Measurements from ENCODE around the gene PDE1C. TPM values are rescaled to one million over a fixed set of nuclear protein-coding genes. Genes with fewer than 3 reads are reported as not detected.

PDE1C gene
- total and polyA plus RNA-seq, 2 donors (not counting 1 experiment from before 2014, with no cell fraction given), result 16.6 to 27.6 TPM

DNA sequence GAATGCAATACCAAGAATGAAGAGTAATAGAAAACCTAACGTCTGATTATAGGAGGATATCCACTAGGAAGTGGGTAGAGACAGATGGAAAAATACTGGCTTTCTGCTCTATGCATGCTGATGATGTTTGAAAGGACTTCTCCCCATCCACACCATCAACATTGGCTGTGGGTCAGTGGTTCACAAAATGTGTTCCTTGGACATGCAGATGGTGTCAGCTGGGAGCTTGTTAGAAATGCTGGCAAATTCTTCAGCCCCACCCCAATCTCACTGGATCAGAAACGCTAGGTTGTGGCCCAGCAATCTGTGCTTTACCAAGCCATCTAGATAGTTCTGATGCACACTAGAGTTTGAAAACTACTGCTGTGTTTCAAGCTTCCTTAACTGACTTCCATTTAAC, 219.1 kb downstream of the PDE1C start:
- TF ChIP-seq EZH2 (IDR thresholded peaks at IDR 0.05; ENCODE audit: low read length, missing control alignments), result no peak
- TF ChIP-seq, protein P1, sequence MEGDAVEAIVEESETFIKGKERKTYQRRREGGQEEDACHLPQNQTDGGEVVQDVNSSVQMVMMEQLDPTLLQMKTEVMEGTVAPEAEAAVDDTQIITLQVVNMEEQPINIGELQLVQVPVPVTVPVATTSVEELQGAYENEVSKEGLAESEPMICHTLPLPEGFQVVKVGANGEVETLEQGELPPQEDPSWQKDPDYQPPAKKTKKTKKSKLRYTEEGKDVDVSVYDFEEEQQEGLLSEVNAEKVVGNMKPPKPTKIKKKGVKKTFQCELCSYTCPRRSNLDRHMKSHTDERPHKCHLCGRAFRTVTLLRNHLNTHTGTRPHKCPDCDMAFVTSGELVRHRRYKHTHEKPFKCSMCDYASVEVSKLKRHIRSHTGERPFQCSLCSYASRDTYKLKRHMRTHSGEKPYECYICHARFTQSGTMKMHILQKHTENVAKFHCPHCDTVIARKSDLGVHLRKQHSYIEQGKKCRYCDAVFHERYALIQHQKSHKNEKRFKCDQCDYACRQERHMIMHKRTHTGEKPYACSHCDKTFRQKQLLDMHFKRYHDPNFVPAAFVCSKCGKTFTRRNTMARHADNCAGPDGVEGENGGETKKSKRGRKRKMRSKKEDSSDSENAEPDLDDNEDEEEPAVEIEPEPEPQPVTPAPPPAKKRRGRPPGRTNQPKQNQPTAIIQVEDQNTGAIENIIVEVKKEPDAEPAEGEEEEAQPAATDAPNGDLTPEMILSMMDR (conservative IDR thresholded peaks at IDR 0.05 in 1 of 2, IDR thresholded peaks at IDR 0.05 in 1 of 2; ENCODE audit: low read depth in 1 of 2, low read length in 2 of 2), result no peak
- Histone ChIP-seq H4K20me1 (ENCODE audit: control insufficient read depth, extremely low read depth, insufficient read depth, low read length) (no peaks in the 10 kb centered on the region), H3K4me1 (ENCODE audit: control insufficient read depth, extremely low read depth, insufficient read depth, low read length) (no peaks in the 10 kb centered on the region), H3K36me3 (ENCODE audit: control insufficient read depth, insufficient read depth, low read length) (no peaks in the 10 kb centered on the region), H3K9me3 (ENCODE audit: control insufficient read depth, insufficient read depth, low read depth, low read length) (no peaks in the 10 kb centered on the region), H3K4me2 (ENCODE audit: extremely low read depth, insufficient read depth, low read length) (no peak overlapping the region), H3K79me2 (ENCODE audit: control insufficient read depth, insufficient read depth, low read length) (no peaks in the 10 kb centered on the region), H3K27me3 (ENCODE audit: control insufficient read depth, insufficient read depth, low read length) (no peaks in the 10 kb centered on the region), H3K9ac (ENCODE audit: insufficient read depth, low read length) (no peak overlapping the region), H3K4me3 (replicated peaks in 1 of 4; ENCODE audit: control extremely low read depth in 1 of 4, insufficient read depth in 1 of 4, low read depth in 3 of 4, low read length in 4 of 4) (no peak overlapping the region), H2AFZ (ENCODE audit: low read length) (no peak overlapping the region), H3K27ac (ENCODE audit: insufficient read depth, low read length) (no peak overlapping the region)
- no peak for DNase-seq (ENCODE audit: low read depth in 2 of 2)

DNA sequence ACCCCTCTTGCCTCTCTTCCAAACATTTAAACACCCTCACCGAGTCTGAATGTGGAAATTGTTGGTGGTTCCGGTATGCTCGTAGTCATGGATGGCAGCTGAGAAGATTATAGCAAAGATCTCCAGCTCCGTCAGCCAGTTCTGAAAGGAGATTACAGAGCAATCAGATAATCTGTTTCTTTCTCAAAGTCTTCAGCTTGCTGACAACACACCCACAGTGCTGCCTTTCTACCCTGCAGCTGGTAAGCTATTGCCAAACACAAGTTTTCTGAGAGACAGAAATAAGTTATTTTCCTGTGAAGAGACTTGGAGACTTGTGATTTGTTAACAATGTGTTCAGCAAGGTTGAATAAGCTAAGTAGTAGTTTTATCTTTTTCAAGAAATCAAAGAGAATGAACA, 219.6 kb downstream of the PDE1C start:
- TF ChIP-seq, protein P1 (conservative IDR thresholded peaks at IDR 0.05 in 1 of 2, IDR thresholded peaks at IDR 0.05 in 1 of 2; ENCODE audit: low read depth in 1 of 2, low read length in 2 of 2), result no peak
- no peak for TF ChIP-seq EZH2 (IDR thresholded peaks at IDR 0.05; ENCODE audit: low read length, missing control alignments)
- no peaks in the 10 kb centered on the region for H3K27me3 ChIP-seq (ENCODE audit: control insufficient read depth, insufficient read depth, low read length)
- H3K27ac ChIP-seq (ENCODE audit: insufficient read depth, low read length), result no peak overlapping the region
- H3K36me3 ChIP-seq (ENCODE audit: control insufficient read depth, insufficient read depth, low read length), result no peaks in the 10 kb centered on the region
- DNase-seq (ENCODE audit: low read depth in 2 of 2), result no peak
- H2AFZ ChIP-seq (ENCODE audit: low read length), result no peak overlapping the region
- H3K9ac ChIP-seq (ENCODE audit: insufficient read depth, low read length), result no peak overlapping the region
- H4K20me1 ChIP-seq (ENCODE audit: control insufficient read depth, extremely low read depth, insufficient read depth, low read length), result no peaks in the 10 kb centered on the region
- no peaks in the 10 kb centered on the region for H3K4me1 ChIP-seq (ENCODE audit: control insufficient read depth, extremely low read depth, insufficient read depth, low read length)
- H3K4me2 ChIP-seq (ENCODE audit: extremely low read depth, insufficient read depth, low read length), result no peak overlapping the region
- H3K9me3 ChIP-seq (ENCODE audit: control insufficient read depth, insufficient read depth, low read depth, low read length), result no peaks in the 10 kb centered on the region
- H3K4me3 ChIP-seq (replicated peaks in 1 of 4; ENCODE audit: control extremely low read depth in 1 of 4, insufficient read depth in 1 of 4, low read depth in 3 of 4, low read length in 4 of 4), result no peak overlapping the region
- H3K79me2 ChIP-seq (ENCODE audit: control insufficient read depth, insufficient read depth, low read length), result no peaks in the 10 kb centered on the region

DNA sequence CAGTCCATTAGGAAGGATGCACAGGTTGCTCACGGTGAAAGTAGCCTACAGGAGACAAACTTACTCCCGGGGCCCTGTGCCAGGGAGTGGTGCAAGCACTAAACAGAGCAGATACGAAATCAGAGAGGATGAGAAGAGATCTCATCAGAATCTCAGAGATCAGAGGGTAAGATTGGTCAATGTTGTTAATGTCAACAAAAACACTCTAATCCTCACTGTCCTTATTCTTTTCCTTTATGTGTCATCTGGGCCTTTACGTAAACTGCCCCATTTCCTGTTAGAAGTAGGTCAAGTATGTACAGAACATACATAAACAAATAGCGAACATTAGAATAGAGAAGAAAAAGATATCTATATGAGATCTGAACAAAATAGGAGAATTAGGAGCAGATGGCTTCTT, 220.1 kb downstream of the PDE1C start:
- Histone ChIP-seq H3K4me2 (ENCODE audit: extremely low read depth, insufficient read depth, low read length) (no peak overlapping the region), H3K27me3 (ENCODE audit: control insufficient read depth, insufficient read depth, low read length) (no peaks in the 10 kb centered on the region)

More for the DNA sequence above, 220.1 kb downstream of the PDE1C start:
- no peak overlapping the region for H3K9ac ChIP-seq (ENCODE audit: insufficient read depth, low read length)
- DNase-seq (ENCODE audit: low read depth in 2 of 2), result peak in 1 of 2 donors; percentile 18
- no peak overlapping the region for H2AFZ ChIP-seq (ENCODE audit: low read length)
- H3K4me3 ChIP-seq (replicated peaks in 1 of 4; ENCODE audit: control extremely low read depth in 1 of 4, insufficient read depth in 1 of 4, low read depth in 3 of 4, low read length in 4 of 4), result no peak overlapping the region
- H3K36me3 ChIP-seq (ENCODE audit: control insufficient read depth, insufficient read depth, low read length), result no peaks in the 10 kb centered on the region
- no peaks in the 10 kb centered on the region for H3K9me3 ChIP-seq (ENCODE audit: control insufficient read depth, insufficient read depth, low read depth, low read length)
- no peak for TF ChIP-seq EZH2 (IDR thresholded peaks at IDR 0.05; ENCODE audit: low read length, missing control alignments)
- TF ChIP-seq, protein P1 (conservative IDR thresholded peaks at IDR 0.05 in 1 of 2, IDR thresholded peaks at IDR 0.05 in 1 of 2; ENCODE audit: low read depth in 1 of 2, low read length in 2 of 2), result no peak
- H3K27ac ChIP-seq (ENCODE audit: insufficient read depth, low read length), result no peak overlapping the region
- no peaks in the 10 kb centered on the region for H3K79me2 ChIP-seq (ENCODE audit: control insufficient read depth, insufficient read depth, low read length)
- H4K20me1 ChIP-seq (ENCODE audit: control insufficient read depth, extremely low read depth, insufficient read depth, low read length), result no peaks in the 10 kb centered on the region
- H3K4me1 ChIP-seq (ENCODE audit: control insufficient read depth, extremely low read depth, insufficient read depth, low read length), result no peaks in the 10 kb centered on the region
